PC-9 (cell line): ENCODE data around the gene VANGL2.

Experiments used
- EZH2 ChIP-seq: fragments of 200-600 bp; sonication (generic); IDR thresholded peaks from 2 replicates; pipeline ENCODE4 v1.8.0; 2017; ENCODE audit warnings: antibody characterized with exemption, low read depth
- TF ChIP-seq, protein P1 (sequence below): fragments of 200-600 bp; sonication (generic); conservative IDR thresholded peaks from 2 replicates; pipeline ENCODE4 v1.6.1; 2017; ENCODE audit warnings: mixed run types, antibody characterized with exemption, mild to moderate bottlenecking, moderate library complexity

GRCh38 chr1:160357286-160358002, 42.9 kb upstream of the VANGL2 start:
- TF ChIP-seq, protein P1, sequence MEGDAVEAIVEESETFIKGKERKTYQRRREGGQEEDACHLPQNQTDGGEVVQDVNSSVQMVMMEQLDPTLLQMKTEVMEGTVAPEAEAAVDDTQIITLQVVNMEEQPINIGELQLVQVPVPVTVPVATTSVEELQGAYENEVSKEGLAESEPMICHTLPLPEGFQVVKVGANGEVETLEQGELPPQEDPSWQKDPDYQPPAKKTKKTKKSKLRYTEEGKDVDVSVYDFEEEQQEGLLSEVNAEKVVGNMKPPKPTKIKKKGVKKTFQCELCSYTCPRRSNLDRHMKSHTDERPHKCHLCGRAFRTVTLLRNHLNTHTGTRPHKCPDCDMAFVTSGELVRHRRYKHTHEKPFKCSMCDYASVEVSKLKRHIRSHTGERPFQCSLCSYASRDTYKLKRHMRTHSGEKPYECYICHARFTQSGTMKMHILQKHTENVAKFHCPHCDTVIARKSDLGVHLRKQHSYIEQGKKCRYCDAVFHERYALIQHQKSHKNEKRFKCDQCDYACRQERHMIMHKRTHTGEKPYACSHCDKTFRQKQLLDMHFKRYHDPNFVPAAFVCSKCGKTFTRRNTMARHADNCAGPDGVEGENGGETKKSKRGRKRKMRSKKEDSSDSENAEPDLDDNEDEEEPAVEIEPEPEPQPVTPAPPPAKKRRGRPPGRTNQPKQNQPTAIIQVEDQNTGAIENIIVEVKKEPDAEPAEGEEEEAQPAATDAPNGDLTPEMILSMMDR, result no peak
- TF ChIP-seq EZH2, result no peak
